PC-9 (cell line): Measurements from ENCODE around the gene VPS11. TPM values are rescaled to one million over a fixed set of nuclear protein-coding genes. Genes with fewer than 3 reads are reported as not detected.

Experiments
- BruUV-seq: library from RNA; stranded (reverse); fragments of 400-500 nt; replicated peaks from 2 replicates; lab custom pipeline; 2021; lab: Mats Ljungman, UMichigan
- CTCF ChIA-PET: fragments of 300-600 bp; sonication (Branson Sonifier 250); formaldehyde crosslinking; loops from one replicate; lab custom pipeline; 2022; ENCODE audit warnings: antibody characterized with exemption; lab: Charles Lee
- POLR2A ChIA-PET: fragments of 300-600 bp; sonication (Branson Sonifier 250); formaldehyde crosslinking; loops from one replicate; lab custom pipeline; 2022; ENCODE audit warnings: antibody characterized with exemption; ENCODE audit not compliant: unreplicated experiment; lab: Charles Lee
- DNase-seq, 2 experiments: peaks; one replicate each; pipeline versions ENCODE4 v3.0.0 to v3.0.0-alpha.2; 2015 to 2022; ENCODE audit warnings: mixed read lengths in 1 of 2
- H2AFZ ChIP-seq: fragments of 200-600 bp; sonication (generic); 2 replicates; pipeline ENCODE4 v1.8.1; 2017; ENCODE audit warnings: antibody characterized with exemption
- H3F3A ChIP-seq: fragments of 200-600 bp; sonication (generic); 2 replicates; pipeline ENCODE4 v1.8.1; 2017; ENCODE audit warnings: antibody characterized with exemption, mild to moderate bottlenecking, low read depth; ENCODE audit not compliant: insufficient read depth
- H3K27ac ChIP-seq: fragments of 200-600 bp; sonication (generic); 2 replicates; pipeline ENCODE4 v1.6.1; 2016; ENCODE audit warnings: mixed run types
- H3K27me3 ChIP-seq: fragments of 200-600 bp; sonication (generic); 2 replicates; pipeline ENCODE4 v1.6.1; 2016; ENCODE audit warnings: low read depth, mixed run types; ENCODE audit not compliant: insufficient read depth
- H3K36me3 ChIP-seq: fragments of 200-600 bp; sonication (generic); 2 replicates; pipeline ENCODE4 v1.6.1; 2016; ENCODE audit warnings: low read depth, mixed run types
- H3K4me1 ChIP-seq: fragments of 200-600 bp; sonication (generic); replicated peaks from 2 replicates; pipeline ENCODE4 v1.6.1; 2016; ENCODE audit warnings: mixed run types; ENCODE audit not compliant: insufficient read depth
- H3K4me2 ChIP-seq: fragments of 200-600 bp; sonication (generic); 2 replicates; pipeline ENCODE4 v1.6.1; 2017; ENCODE audit warnings: mixed run types
- H3K4me3 ChIP-seq: fragments of 200-600 bp; sonication (generic); 2 replicates; pipeline ENCODE4 v1.6.1; 2016; ENCODE audit warnings: mixed run types
- H3K79me2 ChIP-seq: fragments of 200-600 bp; sonication (generic); 2 replicates; pipeline ENCODE4 v1.6.1; 2017; ENCODE audit warnings: low read depth, mixed run types
- H3K9me2 ChIP-seq: fragments of 200-600 bp; sonication (generic); 2 replicates; pipeline ENCODE4 v1.8.1; 2017; ENCODE audit warnings: mild to moderate bottlenecking; ENCODE audit not compliant: insufficient read depth
- H3K9me3 ChIP-seq: fragments of 200-600 bp; sonication (generic); 2 replicates; pipeline ENCODE4 v1.8.1; 2016; ENCODE audit warnings: low read depth; ENCODE audit not compliant: insufficient read depth
- H4K20me1 ChIP-seq: fragments of 200-600 bp; sonication (generic); 2 replicates; pipeline ENCODE4 v1.8.1; 2017; ENCODE audit not compliant: insufficient read depth
- EZH2 ChIP-seq: fragments of 200-600 bp; sonication (generic); IDR thresholded peaks from 2 replicates; pipeline ENCODE4 v1.8.0; 2017; ENCODE audit warnings: antibody characterized with exemption, low read depth
- intact Hi-C: fragments of 100-400 bp; cut with micrococcal nuclease; formaldehyde crosslinking; loops from one replicate; pipeline ENCODE4 v1.10.0; 2022; ENCODE audit not compliant: unreplicated experiment
- total RNA-seq: library from RNA; stranded (reverse); gene quantifications from 2 replicates; pipeline ENCODE4 v1.2.3, GENCODE V29; 2021
- TF ChIP-seq, protein P1 (sequence below): fragments of 200-600 bp; sonication (generic); conservative IDR thresholded peaks from 2 replicates; pipeline ENCODE4 v1.6.1; 2017; ENCODE audit warnings: mixed run types, antibody characterized with exemption, mild to moderate bottlenecking, moderate library complexity

VPS11 gene
- total RNA-seq, 1 experiment from 2014 or later = 21.1 TPM

DNA sequence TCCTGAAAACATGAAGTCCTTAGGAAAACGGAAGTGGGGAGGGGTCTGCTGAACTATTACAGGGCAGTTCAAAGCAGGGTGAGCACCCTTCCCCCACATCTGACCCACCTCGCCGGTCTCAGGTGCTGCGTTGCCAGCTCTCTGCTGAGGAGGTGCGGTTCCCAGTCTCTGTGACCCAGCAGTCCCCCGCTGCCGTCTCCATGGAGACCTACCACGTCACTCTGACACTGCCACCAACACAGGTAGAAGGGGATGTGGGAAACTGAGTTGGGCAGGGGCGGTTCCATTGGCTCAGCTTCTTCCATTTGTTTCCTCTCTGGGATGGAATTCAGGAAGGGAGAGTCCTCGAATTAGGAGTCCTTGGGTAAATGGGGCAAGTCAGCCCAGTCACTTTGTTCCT, 42.8 kb downstream of the VPS11 start:
- DNase-seq = no peak
- Histone ChIP-seq H3K27me3 (no peaks in the 10 kb centered on the region), H3K4me3 (no peak overlapping the region), H3K9me3 (no peaks in the 10 kb centered on the region), H4K20me1 (no peaks in the 10 kb centered on the region), H3K9me2 (no peaks in the 10 kb centered on the region), H3K4me2 (no peak overlapping the region), H3K4me1 (peaks cover 25% of the 10 kb centered on the region), H3K79me2 (peaks cover 16% of the 10 kb centered on the region), H3K36me3 (peaks cover 9% of the 10 kb centered on the region; the same call in 1 of the 2 replicates), H3K27ac (no peak overlapping the region), H3F3A (peaks cover 11% of the 10 kb centered on the region), H2AFZ (no peak overlapping the region)
- ChIA-PET POLR2A (no interaction called here), CTCF (no interaction called here)
- no peak for TF ChIP-seq EZH2
- TF ChIP-seq, protein P1, sequence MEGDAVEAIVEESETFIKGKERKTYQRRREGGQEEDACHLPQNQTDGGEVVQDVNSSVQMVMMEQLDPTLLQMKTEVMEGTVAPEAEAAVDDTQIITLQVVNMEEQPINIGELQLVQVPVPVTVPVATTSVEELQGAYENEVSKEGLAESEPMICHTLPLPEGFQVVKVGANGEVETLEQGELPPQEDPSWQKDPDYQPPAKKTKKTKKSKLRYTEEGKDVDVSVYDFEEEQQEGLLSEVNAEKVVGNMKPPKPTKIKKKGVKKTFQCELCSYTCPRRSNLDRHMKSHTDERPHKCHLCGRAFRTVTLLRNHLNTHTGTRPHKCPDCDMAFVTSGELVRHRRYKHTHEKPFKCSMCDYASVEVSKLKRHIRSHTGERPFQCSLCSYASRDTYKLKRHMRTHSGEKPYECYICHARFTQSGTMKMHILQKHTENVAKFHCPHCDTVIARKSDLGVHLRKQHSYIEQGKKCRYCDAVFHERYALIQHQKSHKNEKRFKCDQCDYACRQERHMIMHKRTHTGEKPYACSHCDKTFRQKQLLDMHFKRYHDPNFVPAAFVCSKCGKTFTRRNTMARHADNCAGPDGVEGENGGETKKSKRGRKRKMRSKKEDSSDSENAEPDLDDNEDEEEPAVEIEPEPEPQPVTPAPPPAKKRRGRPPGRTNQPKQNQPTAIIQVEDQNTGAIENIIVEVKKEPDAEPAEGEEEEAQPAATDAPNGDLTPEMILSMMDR = no peak
- intact Hi-C loops = no loop called here
- no TSS peak for BruUV-seq

DNA sequence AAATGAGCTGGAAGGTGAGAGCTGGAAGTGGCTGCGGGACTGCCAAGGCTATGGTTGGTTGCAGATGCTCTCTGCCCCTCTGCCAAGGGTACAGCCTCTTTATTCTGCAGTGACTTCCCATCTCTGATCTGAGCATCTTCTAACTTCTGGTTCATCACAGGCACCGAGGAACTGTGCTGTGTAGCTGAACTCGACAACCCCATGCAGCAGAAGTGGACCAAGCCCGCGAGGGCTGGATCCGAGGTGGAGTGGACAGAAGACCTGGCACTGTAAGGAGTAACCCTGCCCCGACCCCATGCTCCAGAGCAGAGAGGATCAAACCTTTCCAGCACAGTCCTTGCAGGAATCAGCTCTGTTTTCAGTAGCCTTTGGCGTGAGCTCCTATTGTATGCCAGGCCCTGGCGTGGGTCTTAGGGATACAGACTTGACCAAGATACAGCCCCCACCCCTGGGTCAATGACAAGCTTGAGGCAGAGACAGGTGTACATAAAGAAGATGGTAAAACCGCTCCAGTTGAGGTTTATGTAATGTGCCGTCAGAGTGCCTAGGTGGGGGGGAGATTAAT, 43.8 kb downstream of the VPS11 start:
- Histone ChIP-seq H3K4me3 (no peak overlapping the region), H3K4me1 (peaks cover 18% of the 10 kb centered on the region), H2AFZ (no peak overlapping the region), H3K36me3 (peaks cover 9% of the 10 kb centered on the region; the same call in 1 of the 2 replicates), H3F3A (peaks cover 11% of the 10 kb centered on the region), H3K9me2 (no peaks in the 10 kb centered on the region), H4K20me1 (no peaks in the 10 kb centered on the region), H3K9me3 (no peaks in the 10 kb centered on the region), H3K27ac (no peak overlapping the region), H3K79me2 (peaks cover 16% of the 10 kb centered on the region), H3K4me2 (no peak overlapping the region), H3K27me3 (no peaks in the 10 kb centered on the region)
- ChIA-PET CTCF (interaction anchor here (0.6 kb wide), 1 partner anchor 1177 kb away, joined by 4 read pairs; no protein-coding TSS in a partner anchor), POLR2A (interaction anchor here (0.6 kb wide), 1 partner anchor 396 kb away, joined by 3 read pairs; no protein-coding TSS in a partner anchor)
- BruUV-seq = no TSS peak
- intact Hi-C loops = no loop called here
- no peak for DNase-seq
- TF ChIP-seq EZH2 = no peak
- TF ChIP-seq, protein P1 = no peak

DNA sequence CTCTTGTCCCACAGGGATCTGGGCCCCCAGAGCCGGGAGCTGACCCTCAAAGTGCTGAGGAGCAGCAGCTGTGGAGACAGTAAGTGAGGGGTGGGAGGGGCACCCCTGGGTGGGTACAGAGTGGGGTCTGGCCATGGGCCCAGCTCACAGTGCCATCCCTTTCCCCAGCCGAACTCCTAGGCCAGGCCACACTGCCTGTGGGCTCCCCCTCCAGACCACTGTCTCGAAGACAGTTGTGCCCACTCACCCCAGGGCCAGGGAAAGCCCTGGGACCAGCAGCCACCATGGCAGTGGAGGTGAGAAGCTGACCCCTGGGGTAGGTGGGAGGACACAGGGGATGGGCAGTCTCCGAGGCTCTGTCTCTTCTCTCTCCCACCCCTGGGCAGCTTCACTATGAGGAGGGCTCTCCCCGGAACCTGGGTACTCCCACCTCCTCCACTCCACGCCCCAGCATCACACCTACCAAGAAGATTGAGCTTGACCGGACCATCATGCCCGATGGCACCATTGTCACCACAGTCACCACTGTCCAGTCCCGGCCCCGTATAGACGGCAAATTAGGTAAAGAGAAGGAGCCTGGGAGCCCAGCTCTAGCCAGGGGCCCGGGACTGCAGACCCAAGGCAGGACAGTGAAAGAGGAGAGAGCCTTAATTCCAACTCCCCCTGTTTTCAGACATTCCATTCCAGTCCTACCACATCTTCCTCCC, 44.8 kb downstream of the VPS11 start:
- no peak overlapping the region for H3K4me2 ChIP-seq
- ChIA-PET POLR2A (interaction anchor here (0.6 kb wide), 1 partner anchor 18 kb away, joined by 5 read pairs; no protein-coding TSS in a partner anchor), CTCF (no interaction called here)
- H3K9me3 ChIP-seq = no peaks in the 10 kb centered on the region
- BruUV-seq = no TSS peak
- H3K9me2 ChIP-seq = no peaks in the 10 kb centered on the region
- peaks cover 11% of the 10 kb centered on the region for H3F3A ChIP-seq
- no peak overlapping the region for H3K4me3 ChIP-seq
- H3K27me3 ChIP-seq = no peaks in the 10 kb centered on the region
- peaks cover 13% of the 10 kb centered on the region for H3K4me1 ChIP-seq
- intact Hi-C loops = no loop called here
- H3K27ac ChIP-seq = no peak overlapping the region
- TF ChIP-seq EZH2 = no peak
- TF ChIP-seq, protein P1 = no peak
- H3K36me3 ChIP-seq = peaks cover 9% of the 10 kb centered on the region; the same call in 1 of the 2 replicates
- H4K20me1 ChIP-seq = no peaks in the 10 kb centered on the region
- no peak for DNase-seq
- H2AFZ ChIP-seq = no peak overlapping the region
- peaks cover 16% of the 10 kb centered on the region for H3K79me2 ChIP-seq
